NCI-H2171 treated with DMSO at 0.1 percent for 48 hours (cell line): ENCODE results near the gene AMOTL1.
A peak's percentile ranks its signal among the peaks of the same experiment; 100 is the strongest.

Source experiments
- DNase-seq: peaks from one replicate; lab custom pipeline; 2025; lab: John Stamatoyannopoulos, UW

The AMOTL1 gene

DNA sequence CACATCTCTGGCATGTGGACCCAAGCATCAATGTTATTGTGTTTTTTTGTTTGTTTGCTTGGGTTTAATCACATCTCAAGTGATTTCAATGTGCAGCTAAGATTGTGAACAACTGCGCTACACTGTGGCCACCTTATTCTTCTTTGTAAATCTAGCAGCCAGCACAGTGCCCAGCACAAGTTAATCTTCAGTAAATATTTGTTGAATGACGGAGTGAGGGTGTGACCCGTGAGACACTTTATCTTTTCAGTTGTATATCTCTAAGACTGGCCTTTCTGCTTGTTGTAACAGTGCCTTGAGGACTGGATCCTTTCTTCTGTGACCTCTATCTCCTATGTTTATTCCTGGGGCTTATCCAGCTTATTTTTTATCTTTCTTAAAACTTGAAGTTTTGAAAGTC lies 21.4 kb upstream of the AMOTL1 start:
- DNase-seq = no peak

DNA sequence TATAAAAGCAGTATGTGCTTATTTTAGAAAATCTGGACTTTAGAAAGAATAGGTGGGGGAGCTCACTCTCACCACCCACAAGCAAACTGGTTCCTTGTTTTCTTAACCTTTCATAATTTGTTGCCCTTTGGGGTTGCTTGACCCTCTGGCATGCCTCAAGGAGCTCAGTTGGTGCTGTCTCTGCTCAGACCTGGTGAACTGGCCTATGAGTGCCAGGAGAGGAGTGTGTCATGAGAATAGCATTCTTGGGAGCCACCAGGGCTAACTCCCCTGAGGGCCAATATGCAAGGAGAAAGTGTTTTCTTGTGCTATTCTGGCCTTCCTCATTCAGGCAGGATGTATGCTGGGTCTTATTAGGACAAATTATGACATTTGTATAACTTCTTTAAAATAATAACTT lies 21.0 kb upstream of the AMOTL1 start:
- DNase-seq = no peak

DNA sequence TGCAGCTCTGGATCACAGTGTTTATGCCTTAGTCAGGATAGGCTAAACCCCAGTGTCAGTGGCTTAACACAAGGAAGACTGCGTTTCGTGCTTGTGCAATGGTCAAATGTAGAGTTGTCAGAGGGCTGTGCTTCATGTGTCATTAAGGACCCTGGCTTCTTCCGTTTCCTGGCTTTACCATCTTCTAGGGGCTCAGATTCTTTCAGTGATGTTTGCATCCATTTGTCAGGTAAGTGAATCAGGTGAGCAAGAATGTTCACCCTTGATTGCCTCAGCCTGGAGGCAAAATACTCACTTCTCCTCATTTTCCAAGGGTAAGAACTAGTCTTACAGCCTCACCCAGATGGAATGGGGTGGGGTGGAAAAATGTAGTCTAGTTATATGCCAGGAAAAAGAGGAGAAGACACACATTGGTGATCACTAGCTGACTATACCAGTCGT lies 20.5 kb upstream of the AMOTL1 start:
- DNase-seq = no peak

DNA sequence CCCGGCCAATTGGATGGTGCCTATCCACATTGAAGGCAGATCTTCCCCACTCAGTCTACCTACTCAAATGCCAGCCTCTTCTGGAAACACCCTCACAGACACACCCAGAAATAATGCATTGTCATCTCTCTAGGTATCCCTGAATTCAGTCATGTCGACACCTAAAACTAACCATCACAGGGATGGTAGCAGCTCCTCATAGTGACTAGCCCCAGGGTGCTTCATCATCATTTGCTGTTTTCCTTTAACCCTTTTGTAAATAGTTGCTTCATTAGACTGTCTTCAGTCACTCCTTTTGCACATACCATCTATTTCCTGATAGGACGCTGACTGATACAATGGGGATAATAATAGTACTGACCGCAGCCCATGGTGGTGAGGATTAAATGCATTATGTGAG lies 18.8 kb upstream of the AMOTL1 start:
- no peak for DNase-seq

DNA sequence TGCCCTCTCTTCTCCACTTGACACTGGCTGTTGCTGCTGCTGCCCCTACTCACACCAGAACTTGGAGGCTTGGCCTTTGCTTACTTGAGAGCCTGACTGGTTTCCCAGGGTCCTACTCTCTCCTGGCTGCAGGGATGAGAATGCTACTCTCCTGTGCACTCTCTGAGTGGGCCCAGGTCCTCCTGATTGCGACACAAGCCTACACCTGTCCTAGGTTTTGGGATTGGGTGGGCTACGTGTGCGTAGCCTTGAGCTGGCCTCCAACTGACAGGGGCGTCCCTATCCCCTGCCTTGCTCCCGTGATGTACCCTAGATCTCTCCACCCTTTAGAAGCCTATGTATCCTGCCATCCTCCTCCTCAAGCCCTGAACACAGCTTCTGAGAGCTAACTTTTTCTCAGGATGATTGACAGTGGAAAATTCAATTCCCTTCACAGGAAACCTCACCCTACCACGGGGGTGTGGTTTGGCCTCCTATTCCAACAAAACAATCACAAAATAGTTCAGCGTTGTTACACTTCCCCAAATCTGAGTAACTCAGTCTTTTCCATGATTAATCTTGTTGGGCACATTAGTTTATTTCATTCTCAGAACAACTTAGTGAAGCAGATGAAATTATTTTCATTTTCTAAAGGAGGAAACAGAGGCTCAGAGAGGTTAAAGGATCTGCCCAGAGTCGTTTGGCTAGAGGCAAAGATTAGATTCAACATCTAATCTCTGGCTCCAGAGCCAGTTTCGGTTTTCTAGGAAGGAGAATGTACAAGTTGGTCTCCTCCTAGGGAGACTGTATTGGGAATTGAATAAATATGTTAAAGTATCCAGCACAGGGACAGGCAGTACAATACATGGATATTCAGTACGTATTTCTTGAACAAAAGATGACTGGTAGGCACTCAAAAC lies 17.6 kb upstream of the AMOTL1 start:
- no peak for DNase-seq

DNA sequence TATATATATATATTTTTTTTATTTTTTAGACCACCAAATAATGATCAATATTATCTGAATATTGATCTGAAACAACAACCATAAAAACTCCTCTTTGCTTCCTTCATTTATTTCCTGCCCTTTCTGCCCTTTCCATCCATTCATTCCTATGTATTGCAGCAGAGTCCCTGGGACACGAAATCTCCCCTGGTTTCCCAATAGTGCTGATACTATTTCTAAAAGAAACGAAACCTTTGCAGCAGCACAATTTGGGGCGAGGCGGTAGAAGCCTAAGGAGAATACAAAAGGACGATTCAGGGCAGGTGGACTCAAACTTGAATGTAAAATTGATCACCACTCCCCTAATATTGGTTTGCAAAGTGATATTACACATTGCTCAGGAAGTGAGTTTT lies 16.9 kb upstream of the AMOTL1 start:
- DNase-seq = no peak

DNA sequence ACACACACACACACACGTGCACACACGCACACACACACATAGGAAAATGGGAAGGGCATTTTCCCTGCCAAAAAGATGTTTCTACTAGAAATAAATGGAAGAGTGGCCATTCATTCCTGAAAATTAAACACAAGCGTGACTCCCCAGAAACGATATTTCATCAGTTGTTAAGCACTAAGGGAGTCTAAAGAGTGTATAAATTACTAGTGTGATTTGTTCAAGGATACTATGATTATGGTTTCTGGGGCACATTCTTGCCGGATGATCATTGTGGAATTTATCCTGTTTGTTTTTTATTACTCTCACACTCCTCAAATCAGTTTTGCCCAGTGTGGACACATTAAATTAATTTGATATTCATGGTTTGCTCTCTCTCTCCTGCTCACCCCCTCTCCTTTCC lies 16.4 kb upstream of the AMOTL1 start:
- no peak for DNase-seq

DNA sequence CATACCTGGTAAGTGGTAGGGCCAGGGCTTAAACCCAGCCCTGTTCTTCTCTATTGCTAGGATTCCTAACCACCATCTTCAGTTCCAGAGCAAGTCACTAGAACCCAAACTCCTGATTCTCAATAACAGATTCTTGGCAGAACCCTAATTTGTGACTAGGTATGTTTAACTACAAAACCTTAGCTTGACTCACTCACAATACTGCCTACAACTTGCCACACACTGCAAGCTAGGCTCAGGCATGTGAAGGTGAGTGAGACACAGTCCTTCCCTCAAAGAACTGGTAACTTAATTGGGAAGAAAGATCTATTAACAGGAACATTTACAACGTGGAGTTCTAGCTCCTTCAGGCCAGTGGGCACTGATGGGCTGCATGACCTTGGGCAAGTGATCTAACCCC lies 14.5 kb upstream of the AMOTL1 start:
- no peak for DNase-seq

DNA sequence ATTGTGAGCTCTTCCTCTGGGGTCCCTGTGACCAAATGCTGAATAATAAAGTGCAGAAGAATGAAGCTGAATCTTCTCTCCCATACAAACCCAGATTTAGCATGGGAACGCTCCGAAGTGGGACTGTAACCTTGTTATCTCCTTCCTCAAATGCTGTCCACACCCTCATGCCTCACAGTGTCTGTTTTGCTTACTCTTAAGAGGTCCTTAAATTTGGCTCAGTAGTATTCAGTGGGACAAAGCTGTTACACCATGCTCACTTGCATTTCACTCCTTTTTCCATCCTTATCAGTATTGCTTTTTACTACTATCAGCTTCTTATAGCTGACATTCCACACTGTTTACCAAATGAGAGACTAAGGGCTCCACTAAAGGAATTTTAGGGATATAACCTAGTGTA lies 13.8 kb upstream of the AMOTL1 start:
- no peak for DNase-seq

DNA sequence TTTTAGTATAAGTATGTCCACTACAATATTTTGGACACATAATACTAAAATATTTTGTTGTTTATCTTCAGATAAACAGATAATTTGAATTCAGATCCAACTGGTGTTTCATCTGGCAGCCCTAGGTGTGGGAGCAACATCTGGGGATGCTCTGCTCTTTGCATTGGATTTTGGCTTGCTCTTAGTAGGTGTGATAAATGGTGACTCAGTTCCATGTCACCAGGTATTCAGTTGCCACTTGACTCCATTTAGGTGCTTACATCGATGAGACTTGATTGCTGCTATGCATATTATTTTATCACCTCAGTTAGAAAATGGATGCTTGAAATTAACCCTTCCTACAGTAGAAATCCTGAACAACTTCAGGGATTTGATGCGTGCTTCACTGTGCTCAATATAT lies 13.3 kb upstream of the AMOTL1 start:
- DNase-seq = no peak

DNA sequence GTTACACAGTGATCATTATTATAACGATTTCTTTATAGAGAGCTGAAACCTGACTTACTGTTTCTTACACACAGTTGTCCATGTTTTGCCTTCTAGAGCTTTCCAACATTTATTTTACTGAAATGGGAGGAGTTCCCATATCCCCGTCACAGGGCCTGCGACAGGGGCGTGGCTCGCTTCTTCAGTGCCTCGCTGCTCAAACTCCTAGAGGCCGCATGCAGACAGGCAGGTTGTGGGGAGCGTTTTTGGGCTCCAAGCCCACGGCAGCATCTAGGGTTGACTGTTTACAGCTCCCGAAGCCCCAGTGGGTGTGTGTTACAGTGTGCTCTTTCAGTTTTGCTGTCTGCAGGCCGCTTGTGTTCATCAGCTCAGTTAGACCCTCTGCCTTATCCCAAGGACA lies 12.7 kb upstream of the AMOTL1 start:
- DNase-seq = no peak

DNA sequence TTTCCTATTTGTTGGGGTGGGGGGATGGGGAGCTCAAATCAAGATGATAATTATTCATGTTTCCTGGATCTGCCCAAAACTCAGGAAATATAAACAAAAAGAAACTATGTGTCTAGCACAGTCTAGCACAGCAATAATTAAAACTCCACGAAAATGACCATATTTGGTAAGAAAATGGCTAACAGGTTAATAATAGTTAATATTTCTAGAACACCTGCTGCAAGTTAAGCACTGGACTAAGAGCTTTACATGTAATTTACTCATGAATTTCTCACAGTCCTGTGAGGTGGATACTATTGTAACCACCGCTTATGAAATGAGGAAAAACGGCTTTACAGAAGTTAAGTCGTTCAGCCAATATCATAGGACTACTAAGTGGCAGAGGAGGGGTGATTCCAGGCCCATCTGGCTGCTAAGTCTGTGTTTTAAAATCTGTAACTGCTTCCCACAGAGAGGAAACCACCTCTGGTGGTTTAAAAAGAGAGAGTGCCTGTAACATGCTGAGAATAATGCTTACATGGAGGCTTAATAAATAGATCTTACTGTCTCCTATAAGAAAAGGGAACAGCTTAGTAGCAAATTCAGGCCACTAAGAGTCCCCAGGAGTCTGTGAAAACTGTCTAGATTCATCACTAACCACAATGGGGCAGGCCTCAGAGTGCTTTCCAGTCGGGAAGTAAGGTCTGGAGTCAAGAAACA lies 11.0 kb upstream of the AMOTL1 start:
- no peak for DNase-seq

DNA sequence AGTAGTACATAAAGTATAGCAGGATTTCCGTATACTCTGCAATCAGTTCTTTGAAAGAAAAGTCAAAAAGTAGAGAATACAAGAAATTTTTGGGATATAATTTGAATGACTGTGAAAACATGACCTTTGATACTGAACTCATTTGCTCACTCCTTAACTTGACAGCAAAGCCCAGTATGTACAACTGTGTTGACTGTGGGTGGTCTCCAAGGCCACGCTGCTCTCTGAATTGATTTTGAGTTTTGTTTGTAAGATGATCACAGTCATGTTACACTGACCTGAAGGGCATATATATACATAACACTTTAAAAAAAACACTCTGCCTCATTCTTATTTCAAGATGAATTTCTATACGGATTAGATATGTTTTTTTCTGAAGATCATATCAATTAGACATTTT lies 9.5 kb upstream of the AMOTL1 start:
- no peak for DNase-seq

DNA sequence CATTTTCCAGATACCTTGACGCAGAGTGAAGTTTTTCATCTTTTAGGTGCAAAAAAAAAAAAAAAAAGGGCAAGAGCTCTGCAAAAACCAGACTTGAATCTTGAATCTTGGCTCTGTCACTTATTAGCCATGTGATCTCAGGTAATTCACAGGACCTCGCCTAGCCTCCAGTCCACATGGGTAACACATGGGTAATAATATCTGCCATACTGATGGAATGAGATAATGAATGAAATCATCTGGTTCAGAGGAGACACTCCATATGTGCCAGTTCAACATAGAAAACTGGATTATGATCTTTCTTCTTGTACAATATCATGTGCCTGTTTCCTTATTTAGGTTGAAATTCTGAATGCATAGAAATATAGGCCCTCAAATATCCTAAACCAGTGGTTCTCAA lies 8.6 kb upstream of the AMOTL1 start:
- DNase-seq = peak; percentile 13

DNA sequence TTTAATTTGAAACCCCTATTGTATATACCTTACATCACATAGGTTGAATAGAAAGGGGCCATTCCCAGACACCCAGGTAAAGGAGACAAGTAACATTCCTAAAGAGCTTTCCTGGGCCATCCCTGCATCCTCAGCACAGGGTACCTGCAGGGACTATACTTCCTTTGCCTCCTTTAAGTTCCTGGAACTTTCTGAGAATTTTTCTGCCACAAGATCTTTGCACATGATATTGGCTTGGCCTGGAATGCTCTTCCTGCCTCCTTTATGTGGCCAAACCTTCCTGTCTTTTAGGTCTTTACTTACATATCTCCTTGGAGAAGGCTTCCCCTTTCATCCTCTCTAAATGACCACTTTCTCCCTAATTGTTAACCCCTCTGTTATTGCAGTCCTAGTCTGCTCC lies 7.9 kb upstream of the AMOTL1 start:
- no peak for DNase-seq

DNA sequence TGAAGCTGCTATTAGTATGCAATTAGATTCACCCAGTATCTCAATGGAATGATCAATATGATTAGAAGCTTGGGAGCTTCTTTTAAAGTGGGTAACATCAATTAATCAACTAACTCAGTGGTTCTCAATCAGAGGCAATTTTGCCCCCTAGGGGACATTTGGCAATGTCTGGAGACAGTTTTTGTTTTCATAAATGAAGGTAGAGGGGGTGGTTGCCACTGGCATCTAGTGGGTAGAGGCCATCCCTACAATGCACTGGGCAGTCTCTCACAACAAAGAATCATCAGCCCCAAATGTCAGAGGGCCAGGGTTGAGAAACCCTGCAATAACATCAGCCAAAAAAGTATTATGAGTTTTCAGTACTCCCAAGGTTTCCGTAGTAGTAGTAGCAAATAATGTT lies 5.9 kb upstream of the AMOTL1 start:
- no peak for DNase-seq

DNA sequence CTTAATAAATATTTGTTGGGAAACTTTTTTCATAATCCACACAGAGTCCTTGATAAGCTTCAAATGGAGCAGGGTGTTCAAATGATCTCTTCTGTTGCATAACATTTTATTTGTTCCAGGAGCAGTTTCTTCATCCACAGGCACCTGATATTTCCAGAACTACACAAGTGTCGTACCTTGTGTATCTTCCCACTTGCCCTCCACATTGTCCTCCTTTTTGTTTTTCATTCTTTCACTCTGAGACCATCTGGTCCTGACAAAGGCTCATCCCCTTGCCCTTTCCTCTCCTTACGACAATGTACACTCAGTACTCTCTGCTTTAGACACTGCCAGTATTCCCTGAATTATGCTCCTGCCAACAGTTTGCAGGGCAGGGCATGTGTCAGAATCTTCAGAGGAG lies 5.2 kb upstream of the AMOTL1 start:
- DNase-seq = no peak

DNA sequence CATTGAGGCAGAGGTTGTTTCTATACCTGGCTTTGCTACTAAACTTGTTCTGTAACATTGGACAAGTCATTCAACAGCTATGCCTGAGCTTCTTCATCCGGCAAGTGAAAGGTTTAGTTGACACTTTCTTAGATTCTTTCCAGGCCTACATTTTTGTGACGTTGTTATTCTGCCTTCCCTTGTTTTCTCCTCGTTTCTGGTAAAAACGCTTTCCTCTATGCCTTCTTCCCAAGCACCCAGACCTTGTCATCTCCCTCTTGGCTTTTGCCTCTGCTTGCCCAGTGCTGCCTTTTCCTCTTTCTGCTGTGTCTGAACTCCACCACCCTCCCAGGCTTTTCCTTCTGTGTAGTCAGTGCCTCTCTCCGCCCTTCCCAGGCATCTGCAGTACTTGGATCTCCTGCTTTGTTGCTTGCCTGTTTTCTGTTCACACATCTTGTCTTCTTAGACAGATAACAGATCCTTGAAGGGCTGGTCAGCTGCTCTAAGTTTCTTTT lies 1.4 kb upstream of the AMOTL1 start:
- DNase-seq = no peak

DNA sequence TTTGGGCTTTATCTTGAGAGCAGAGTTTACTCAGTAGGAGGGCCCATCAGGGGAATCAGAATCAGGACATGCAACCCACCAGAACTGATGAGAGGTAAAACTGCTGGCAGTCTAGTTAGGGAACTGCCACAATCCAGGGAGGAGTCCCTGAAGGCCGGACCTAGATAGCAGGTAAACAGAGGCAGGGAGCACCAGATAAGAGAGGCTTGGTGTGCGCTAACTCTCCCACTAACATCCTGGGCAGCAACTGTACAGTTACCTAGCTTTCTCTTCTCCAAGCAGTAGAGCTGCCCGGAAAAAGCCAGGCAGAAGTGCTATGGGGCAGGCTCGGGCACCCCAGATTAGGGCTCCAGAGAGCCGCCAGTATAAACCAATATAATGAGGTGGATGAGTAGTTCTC lies 865 bp upstream of the AMOTL1 start:
- no peak for DNase-seq

DNA sequence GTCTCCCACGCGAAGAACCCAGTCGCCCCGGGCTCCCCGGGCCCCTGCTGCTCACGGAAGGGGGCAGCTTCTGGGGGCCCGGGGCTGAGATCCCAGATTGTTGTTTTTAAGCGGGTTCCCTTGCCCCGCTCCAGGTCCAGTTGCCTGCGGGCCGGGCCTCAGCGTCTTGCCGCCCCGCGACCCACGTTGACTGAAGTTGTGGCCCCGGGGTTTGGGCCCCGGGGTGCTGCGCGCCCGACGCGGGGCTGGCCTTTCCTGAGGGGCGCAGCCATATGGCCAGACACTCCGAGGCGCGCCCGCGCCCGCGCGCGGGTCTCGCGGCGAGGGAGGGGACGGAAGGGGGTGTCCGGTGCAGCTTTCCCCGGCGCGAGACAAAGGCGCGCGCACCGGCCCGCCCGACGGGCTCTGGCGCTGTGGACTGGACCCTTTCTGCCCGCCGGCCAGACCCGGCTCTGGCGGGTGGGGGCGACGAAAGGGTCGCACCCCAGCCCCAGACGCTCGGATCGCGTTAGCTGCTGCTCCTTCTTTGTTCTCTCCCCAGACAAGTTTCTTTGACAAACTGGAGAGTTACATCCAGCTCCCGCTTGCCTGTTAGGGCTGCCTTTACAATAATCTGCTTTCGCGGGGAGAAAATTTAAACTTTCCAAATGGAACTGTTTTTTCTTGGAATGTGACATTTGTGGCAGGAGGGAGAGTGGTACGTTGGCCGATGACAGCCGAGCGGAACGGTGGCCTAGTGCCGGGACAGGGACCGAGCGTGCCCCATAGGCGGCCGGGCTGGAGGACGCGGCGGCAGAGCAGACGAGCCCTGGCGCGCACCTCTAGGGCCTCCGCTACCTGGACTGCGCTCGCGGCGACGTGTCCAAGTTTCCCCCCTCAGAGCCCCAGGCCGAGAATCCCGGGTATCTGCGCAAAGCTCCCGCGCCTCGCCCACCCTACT lies 716 bp downstream of the AMOTL1 start:
- no peak for DNase-seq

DNA sequence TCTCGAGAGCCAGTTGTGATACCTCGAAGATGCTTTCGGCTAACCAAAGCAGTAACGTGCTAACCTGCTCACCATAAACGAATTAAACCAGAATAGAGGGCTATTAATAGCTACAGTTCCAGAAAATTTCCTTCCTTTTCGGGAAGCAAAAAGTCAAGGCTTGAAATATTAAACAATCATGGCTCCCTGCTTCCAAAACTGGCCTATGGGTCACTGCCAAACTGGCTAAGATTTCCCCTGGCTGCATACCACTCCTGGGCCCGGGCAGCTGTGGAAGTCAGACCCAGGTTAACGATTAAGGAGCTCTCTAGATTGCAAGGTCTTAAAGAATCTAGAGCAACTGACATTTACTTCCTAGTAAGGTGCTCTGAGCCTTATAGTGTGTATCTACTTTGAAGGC lies 1.7 kb downstream of the AMOTL1 start:
- DNase-seq = no peak

DNA sequence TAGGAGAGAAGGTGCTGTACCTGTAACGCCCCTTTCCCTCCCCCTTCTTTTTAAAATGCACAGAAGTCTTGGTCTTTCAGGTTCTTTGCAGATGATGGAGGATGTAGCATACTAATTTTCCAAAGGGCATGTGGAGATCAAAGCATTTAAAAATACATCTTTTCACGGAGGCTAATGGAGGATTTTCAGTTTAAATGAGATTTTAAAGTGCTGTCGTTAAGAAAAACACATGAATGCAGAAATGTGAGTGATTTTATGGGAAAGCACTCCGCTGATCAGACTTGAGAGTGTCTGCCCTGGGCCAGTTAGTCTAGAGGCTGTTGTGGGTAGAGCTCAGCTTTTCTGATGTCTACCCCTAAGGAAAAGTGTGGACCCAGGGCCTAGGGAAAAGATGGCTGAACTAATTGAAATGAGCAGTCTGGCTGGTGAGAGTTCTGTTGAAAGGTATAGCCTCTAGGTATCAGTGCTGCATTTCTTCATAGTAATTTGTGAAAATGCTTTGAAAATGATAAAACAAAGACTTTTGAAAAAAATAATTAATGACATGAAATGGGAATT lies 2.5 kb downstream of the AMOTL1 start:
- no peak for DNase-seq
